NCI-H1436 (cell line): ENCODE data around the gene ZC3H12A.

Source experiments
- DNase-seq: peaks from one replicate; lab custom pipeline; 2025; lab: John Stamatoyannopoulos, UW

Gene ZC3H12A

GRCh38 chr1:37455516-37455915 is 18.9 kb upstream of the ZC3H12A start:
- no peak for DNase-seq

GRCh38 chr1:37456614-37457013 is 17.8 kb upstream of the ZC3H12A start:
- no peak for DNase-seq

GRCh38 chr1:37458551-37458950 is 15.8 kb upstream of the ZC3H12A start:
- DNase-seq = no peak

- DNase-seq = no peak
These were observed 12.5 kb upstream of the ZC3H12A start for GRCh38 chr1:37461698-37462436.

- DNase-seq = no peak
These were observed 9.9 kb upstream of the ZC3H12A start for GRCh38 chr1:37464443-37464842.

- no peak for DNase-seq
These were observed 8.5 kb upstream of the ZC3H12A start for GRCh38 chr1:37465593-37466517.

GRCh38 chr1:37468037-37468436 is 6.3 kb upstream of the ZC3H12A start:
- no peak for DNase-seq

- no peak for DNase-seq
These were observed 5.0 kb upstream of the ZC3H12A start for GRCh38 chr1:37469386-37469785.

- no peak for DNase-seq
These were observed 2.8 kb upstream of the ZC3H12A start for GRCh38 chr1:37471345-37472231.

GRCh38 chr1:37472281-37472680 is 2.1 kb upstream of the ZC3H12A start:
- no peak for DNase-seq

- DNase-seq = no peak
These were observed 1.4 kb upstream of the ZC3H12A start for GRCh38 chr1:37472994-37473393.

- no peak for DNase-seq
These were observed 842 bp upstream of the ZC3H12A start for GRCh38 chr1:37473431-37474045.

GRCh38 chr1:37474697-37475379 is 458 bp downstream of the ZC3H12A start:
- no peak for DNase-seq

- no peak for DNase-seq
These were observed 1.2 kb downstream of the ZC3H12A start for GRCh38 chr1:37475380-37476086.

- DNase-seq = no peak
These were observed 1.7 kb downstream of the ZC3H12A start for GRCh38 chr1:37476087-37476452.

- DNase-seq = no peak
These were observed 2.2 kb downstream of the ZC3H12A start for GRCh38 chr1:37476460-37477197.

GRCh38 chr1:37477198-37477931 is 3.0 kb downstream of the ZC3H12A start:
- no peak for DNase-seq

GRCh38 chr1:37477946-37478345 is 3.6 kb downstream of the ZC3H12A start:
- DNase-seq = no peak

GRCh38 chr1:37478451-37478881 is 4.1 kb downstream of the ZC3H12A start:
- DNase-seq = no peak
